Stimulated activated CD8-positive, alpha-beta memory T cell treated with anti-CD3 and anti-CD28 coated beads, Interleukin-7, amount 100 ng/mL, for 48 hours (primary cell): ENCODE results near the gene NRG2.

Source experiments
- DNase-seq, 2 donors: peaks; one replicate each; pipeline ENCODE4 v3.0.0-alpha.2; 2020; ENCODE audit warnings: low read depth in 1 of 2; ENCODE audit errors: extremely low read depth in 1 of 2

The NRG2 gene

DNA sequence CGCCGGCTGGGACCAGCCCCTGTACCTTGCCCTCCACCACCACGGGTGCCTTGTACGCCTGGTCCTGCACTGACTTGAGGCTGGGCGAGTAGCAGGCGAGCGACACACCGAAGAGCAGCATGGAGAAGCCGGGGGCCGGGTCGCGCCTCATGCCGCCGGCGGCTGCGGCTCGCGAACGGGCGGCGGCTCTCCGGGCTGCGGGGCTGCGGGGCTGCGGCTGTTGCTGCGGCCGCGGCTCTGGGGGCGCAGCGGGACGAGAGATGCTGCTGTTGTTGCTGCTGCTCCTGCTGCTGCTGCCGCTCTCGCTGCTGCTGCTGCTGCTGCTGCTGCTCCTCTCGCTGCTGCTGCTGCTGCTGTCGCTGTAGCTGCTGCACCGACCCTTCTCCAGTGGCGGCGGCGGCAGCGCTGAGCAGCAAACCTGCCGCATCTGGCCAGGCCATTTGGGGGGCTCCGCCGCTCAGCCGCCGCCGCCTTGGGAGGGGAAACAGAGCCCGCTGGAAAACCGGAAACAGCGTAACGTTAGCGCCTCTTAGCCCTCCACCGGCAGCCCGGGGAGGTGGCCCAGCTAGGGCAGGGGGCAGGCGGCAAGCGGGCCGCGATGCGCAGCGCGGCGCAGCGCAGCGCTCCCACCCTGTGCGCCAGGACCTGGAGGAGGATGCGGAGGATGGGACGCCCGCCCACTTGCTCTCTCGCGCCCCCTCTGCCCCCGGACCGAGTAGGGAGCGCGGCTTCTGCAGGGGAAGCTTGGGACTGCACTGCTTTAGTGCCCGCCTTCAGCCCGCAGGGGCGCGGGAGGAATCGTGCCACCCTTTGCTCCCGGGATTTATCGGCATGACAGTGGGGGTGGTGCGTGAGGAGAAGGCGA, at the start of gene NRG2:
TSS of gene NRG2 (minus strand) at position 657 of the 865 bp plus-strand sequence.
- DNase-seq, result peak; percentile 9 to 30

DNA sequence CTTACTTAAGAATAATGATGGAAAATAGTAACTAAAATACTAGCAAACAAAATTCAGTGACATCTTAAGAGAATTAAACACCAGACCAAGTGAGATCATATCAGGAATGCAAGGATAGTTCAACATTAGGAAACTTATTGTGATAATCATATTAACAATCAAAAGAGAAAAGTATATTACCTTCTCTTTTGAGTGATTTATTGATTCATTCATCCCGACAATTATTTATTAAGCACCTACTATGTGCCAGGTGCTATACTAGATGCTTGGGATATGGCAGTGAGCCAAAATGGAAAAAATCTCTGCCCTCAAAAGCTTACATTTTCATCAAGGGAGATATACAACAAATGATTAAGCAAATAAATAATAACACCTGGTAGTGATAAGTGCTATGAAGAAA, 47.2 kb upstream of the NRG2 start:
- DNase-seq, result no peak

DNA sequence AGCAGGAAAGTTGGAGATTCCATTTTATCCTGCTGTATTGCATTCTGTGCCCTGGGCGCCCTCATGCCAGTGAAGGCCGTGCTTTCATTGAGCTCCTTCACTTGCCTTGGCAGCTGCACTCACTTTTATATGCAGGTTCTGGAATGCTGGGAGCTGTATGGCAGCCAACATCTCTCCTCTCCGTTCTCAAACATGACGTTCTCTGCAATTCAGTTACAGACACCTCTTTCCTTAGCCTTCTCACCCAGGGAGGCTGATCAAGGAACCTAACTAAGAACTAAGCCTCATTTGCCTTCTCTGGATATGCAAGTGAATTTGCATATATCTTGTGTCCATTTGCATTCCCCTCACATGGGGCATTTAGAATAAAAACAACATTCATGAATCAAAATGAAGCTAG, 41.4 kb upstream of the NRG2 start:
- no peak for DNase-seq

DNA sequence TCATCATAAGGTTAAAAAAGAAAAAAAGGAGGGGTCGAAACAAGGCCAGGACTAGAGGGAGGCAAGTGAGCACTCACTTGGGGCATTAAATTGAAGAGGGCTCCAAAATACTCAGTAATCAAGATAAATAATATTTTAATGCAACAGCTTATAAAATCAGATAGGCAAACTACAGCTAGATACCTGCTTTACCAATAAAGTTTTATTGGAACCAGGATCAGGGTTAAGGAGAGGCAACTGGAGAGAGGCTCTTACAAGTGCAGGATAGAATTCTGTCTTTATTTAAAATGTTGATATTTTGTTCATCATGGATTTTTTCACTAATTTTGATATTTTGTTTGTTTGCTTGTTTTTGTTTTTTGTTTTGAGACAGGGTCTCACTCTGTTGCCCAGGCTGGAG, 40.6 kb upstream of the NRG2 start:
- no peak for DNase-seq

DNA sequence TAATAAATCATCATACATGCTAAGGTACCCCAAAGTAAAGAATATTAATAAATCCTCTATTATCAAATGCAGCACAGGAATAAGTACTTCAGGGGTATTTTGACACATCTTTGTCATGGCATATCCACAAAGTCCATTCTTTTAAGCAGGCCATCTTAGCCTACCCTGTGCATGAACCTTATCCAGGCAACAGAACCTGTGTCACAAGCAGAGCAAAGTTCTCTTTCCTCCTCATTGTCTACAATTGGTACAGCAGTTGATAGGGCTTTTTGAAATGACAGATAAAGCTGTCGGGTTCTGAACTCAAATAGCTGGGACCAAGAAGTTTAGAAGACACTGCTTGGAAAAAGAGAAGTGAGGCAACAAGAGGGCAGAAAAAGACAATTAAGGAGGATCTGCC, 40.0 kb upstream of the NRG2 start:
- DNase-seq, result no peak

DNA sequence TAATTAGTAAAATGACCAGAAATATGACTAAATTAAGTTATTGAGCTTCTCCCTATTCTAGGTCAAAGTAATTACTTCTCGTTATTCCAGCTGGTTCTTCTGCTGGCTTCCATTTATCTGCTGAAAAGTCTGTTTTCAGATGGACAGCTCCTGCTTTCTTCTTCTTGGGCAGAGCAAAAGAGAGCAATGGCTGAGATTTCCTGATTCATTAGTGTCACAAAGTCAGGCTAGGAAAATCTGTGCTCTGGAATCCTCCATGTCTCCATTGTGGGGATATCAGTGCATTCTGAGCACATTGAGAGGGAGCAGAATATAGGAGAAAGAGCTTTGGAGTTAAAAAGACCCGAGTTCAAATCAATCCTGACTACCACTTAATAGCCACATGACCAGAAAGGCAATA, 33.7 kb upstream of the NRG2 start:
- DNase-seq, result no peak

DNA sequence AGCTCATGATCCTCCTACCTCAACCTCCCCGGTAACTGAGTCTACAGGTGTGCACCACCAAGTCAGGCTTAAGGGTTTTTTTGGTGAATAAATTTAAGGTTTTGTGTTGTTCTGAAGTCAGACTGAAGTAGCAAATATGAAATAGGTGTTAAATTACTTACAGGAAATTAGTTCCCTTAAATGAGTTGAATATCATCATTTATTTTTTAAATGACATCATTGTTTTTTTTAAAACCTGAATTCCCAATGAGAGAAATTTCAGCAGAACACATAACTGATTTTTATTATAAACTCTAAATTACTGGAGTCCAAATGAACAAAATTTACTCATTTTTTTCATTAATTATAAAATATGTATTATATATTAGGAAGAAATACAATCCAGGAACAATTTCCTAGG, 33.0 kb upstream of the NRG2 start:
- no peak for DNase-seq

DNA sequence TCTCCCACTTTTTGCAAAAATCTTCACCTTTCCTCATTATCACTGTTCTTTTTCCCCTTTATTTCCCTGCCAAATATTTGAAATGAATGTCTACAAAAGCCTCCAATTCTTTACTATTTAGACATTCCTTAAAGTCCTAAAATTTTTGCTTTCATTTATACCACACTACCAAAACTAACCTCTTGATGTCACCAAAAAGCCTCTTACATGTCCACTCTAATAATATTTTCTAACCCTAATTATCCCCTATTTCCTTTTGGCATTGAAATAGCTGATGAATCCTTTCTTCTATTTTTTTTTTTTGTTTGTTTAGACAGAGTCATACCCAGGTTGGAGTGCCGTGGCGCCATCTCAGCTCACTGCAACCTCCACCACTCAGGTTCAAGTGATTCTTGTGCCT, 32.3 kb upstream of the NRG2 start:
- no peak for DNase-seq

DNA sequence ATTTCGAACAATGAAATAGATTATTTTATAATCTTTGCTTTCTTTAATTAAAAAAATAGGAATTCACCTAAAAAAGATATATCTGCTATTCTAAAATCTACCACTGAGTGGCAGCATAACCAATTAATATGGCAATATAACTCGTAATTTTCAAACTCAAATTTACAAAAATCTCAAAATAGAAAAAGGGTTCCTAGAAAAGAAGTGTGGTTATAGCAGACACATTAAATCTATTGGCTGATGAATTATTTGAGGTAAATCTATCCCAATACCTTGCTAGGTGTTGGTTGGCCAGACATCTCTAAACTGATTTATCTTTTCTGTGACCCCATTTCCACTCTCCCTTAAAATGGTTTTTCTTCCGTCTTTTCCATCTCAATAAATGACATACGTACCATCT, 30.2 kb upstream of the NRG2 start:
- DNase-seq, result no peak

DNA sequence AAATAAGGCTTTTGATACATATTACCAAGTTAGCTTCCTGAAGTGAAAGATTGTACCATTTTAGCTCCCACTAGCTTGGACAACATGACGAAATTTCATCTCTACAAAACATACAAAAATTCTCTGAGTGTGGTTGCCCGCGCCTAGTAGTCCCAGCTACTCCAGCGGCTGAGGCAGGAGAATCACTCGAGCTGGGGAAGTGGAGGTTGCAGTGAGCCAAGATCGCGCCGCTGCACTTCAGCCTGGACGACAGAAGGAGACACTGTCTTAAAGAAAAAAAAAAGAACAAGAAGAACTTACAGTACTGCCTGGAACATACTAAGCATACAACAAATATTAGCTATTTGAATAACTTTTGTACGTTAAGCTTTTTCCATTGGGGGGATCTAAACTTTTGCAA, 29.7 kb upstream of the NRG2 start:
- DNase-seq, result no peak

DNA sequence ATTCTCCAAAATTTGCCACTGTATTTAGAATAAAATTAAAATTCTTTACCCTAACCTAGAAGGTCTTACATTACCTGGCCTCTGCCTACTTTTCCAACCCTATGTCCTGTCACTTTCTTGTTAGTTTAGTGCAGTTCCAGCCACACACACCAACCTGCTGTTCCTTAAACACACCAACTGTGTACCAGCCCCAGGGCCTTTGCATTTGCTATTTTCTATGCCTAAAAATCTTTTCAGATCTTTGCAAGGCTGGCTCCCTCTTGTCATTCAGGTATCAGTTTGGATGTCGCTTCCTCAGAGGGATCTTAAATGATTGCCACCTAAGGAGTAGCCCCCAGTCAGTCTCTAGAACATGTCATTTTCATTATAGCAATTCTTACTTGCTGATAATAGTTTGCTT, 17.7 kb upstream of the NRG2 start:
- no peak for DNase-seq

DNA sequence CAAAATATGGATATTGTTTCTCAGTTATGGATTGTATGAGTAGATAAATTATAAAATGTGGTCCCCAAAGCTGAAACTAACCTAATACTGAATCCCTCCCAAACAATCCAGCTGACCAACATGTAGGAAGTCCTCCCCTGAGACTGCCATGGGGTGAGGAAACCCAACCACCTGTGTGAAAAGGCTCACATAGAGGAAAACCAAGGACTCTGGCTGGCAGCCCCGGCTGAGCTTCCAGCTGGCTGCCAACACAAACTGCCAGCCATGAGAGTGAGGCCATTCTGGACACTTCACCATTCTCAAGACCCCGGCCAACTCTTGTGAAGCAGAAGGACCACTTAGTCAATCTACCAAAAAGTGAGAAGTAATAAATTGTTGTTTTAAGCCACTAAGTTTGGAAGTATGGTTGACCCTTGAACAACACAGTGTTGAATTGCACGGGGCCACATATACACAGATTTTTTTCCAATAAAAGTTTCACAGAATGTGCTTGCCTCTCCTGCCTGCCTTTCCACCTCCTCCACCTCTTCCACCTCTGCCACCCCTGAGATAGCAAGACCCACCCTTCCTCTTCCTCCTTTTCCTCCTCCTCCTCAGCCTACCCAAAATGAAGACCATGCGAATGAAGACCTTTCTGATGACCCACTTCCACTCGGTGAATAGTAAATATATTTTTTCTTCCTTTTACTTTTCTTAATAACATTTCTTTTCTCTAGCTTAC, 15.3 kb upstream of the NRG2 start:
- DNase-seq, result no peak

DNA sequence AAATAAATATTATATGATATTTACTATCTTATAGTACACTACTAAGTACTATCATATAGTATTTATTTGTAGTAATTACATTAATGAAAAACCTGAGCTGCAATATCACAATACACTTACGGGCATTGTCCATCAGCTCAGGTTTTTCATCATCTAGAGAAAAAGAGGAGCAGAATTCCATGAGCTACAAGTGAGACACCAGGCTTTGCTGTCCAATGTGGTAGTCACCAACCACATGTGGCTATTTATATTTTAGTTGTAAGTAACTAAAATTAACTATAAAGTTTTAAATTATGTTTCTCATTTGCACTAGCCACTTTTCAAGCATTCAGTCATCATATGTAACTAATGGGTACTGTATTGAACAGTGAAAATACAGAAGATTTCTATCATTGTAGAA, 13.8 kb upstream of the NRG2 start:
- no peak for DNase-seq

DNA sequence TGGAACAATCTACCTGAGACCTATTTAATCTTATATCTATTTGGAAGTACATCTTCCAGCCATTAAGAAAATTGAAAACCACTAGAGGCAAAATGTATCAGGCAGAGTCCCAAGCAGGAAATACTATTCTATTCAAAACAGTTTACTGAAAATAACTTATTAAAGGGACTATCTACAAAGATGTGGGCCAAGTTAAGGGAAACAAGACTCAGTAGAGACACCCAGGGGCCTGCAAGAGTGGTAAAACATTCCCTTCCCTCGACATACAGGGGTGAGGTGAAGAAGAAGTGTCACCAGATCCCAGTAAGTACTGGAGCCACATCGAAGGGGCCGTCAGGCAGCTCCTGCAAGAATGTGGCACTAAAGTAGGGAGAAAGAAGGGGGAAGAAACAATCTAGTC, 12.1 kb upstream of the NRG2 start:
- DNase-seq, result no peak

DNA sequence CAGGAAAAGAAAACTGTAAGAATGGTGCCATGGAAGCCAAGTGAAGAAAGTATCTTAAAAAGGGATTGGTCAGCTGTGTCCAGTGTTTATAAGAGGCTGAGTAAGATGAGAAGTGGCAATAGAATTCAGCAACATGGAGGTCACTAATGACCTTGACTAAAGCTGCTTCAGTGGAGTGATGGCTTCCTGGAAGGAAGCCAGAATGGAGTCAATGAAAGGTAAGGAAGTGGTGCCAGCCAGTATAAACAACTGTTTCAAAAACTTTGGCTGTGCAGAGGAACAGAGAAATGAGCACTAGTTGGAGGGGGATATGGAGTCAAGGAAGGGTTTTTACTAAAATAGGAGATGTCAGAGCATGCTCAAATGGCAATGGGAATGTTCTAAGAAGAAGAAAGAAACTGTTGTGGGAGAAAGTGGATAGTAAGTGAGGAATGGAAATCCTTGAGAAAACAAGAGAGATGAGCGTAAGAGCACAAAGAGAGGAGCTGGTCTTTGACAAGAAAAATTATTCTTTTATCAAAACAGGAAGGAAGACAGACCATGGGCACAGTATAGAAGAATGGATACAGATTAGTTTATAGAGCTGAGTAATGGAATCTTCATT, 11.1 kb upstream of the NRG2 start:
- DNase-seq, result no peak

DNA sequence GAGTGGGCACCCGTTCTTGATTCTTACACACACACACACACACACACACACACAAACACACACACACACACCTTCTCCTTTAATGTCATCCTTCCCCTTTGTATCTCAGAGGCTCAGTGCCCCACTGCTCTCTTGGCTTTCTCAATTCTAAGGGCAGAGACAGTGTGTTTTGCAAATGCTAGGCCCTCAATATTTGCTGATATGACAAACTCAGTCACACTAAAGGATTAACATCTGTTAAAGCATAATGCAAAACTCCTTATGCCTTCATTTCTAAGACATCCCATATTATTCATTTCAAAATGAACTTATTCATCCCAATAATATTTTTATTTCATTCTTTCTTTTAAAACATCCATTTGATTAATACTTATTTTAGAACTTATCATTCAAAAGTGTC, 8.9 kb upstream of the NRG2 start:
- DNase-seq, result no peak

DNA sequence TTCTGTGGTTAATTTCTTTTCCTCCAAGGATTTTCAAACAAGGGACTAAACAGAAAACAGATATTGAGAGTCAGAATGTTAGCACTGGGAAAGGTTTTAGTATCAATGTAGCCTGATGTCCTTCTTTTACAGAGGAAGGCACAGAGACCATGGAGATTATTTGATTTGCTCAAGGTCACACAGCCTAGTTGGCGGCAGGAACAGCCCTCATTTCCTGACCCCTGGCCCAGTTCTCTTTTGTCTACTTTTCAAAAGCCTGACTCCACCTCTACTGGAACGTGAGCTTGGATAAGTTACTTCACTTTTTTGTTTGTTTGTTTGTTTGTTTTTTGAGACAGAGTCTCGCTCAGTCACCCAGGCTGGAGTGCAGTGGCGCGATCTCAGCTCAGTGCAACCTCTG, 6.6 kb upstream of the NRG2 start:
- no peak for DNase-seq

DNA sequence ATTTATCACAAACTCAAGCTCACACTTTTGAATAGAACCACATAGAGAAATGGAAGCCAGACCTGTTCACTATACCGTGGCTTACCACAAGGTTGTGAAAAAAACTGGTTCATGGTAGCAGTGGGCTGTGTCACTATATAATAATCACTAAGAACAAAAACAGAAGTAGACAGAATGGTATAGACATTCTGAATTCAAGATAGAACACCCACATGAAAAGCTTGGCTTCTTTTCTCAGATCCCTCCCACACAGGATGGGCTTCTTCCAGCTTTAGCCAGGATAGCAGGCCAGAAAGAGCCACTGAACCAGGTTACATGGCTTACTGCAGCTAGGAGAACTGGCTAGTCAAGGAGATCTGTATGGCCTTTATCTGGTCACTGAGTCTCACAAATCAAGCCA, 6.1 kb upstream of the NRG2 start:
- no peak for DNase-seq

DNA sequence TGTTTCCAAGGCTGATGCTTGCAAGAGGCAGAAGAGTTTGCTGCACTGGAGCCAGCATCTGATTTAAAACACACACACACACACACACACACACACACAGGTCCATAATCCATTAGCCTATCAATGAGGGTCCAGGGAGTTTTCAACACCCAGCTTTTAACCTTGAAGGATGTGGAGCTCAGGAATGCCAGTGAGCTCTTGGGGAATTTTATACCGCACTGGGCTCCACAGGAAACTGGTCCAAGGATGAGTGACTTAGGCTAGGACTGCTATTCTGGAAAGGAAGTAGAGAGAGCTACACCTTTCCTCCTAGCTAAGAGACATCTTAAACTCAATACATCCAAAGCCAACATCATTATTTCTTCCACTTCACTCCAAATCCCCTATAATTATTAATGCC, 942 bp upstream of the NRG2 start:
- no peak for DNase-seq

DNA sequence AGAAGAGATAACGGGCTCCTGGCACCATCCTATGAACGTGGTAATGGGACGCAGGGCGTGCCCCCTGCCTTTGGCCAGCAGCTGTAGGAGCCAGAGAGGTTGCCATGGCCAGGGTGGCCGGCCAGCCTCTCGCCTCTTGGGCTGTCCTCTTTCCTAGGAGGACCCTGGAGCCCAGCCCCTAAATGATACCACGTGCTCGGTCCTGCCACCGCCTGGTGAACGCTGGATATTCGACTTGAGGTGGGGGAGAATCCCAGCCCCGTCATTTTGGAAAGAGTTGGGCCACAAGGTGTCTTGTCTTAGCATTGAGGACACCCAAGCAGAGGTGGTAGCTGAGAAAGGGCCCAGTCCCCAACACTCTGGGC, 391 bp upstream of the NRG2 start:
- no peak for DNase-seq

DNA sequence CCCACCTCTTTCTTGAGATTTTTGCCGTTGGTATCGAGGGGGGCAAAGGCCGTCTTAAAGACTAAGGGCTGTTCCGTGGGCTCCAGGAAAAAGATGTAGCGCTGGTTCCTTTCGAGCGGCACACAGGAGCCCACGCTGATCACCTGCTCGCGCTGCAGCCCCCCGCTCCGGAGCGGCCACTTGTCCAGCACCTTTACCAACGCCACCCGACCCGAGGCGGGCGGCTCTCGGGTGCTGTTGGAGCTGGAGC, 781 bp downstream of the NRG2 start:
- DNase-seq, result no peak
